HG02970 (cell line): ENCODE measurements around the gene SIRT7.

Source experiments
- ATAC-seq: cut with Tn5 transposase; IDR thresholded peaks from one replicate; pipeline ENCODE4 v1.9.1; 2021; ENCODE audit warnings: mild to moderate bottlenecking, moderate library complexity, moderate number of reproducible peaks; ENCODE audit not compliant: unreplicated experiment, low FRiP score

Gene SIRT7

DNA sequence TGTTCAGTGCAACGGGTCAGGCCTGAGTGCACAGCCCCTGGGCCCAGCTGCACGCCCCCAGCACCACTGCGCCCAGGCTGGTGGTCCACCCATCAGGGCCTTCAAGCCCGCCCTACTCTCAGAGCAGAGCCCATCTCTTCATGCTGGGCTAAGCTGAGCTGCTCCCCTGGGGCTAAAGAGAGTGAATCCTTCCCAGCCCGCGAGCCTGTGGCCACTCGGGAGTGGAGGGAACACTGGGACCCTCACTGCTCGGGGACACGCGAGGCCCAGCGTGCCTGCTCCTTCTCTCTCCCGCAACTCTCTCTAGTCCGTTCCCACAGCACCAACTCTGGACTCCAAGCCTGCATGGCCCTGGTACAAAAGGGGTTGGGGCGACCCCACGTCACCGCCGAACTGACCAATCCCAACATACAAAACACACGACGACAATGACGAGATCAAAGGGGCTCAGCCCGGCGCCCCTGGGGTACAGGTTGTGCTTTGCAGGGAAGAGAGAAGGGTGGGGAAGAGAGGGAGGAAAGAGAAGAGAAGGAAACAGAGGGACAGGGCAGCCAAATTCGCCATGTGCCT, 4.1 kb upstream of the SIRT7 start:
- no peak for ATAC-seq

DNA sequence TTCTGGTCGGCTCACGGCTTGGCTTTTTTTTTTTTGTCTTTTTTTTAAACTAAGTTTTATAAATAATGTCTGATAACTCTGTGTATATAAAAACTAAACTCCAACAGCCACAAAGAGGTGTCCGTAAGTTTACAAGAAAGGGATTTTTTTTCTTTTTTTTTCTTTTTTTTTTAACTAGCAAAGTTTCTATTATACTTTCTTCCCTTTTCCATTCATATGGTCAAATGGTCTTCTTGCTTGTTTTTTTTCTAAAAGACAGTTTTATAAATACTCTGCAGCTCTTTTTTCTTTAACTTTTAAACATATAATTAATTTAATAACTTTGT, 3.5 kb upstream of the SIRT7 start:
- ATAC-seq = no peak

DNA sequence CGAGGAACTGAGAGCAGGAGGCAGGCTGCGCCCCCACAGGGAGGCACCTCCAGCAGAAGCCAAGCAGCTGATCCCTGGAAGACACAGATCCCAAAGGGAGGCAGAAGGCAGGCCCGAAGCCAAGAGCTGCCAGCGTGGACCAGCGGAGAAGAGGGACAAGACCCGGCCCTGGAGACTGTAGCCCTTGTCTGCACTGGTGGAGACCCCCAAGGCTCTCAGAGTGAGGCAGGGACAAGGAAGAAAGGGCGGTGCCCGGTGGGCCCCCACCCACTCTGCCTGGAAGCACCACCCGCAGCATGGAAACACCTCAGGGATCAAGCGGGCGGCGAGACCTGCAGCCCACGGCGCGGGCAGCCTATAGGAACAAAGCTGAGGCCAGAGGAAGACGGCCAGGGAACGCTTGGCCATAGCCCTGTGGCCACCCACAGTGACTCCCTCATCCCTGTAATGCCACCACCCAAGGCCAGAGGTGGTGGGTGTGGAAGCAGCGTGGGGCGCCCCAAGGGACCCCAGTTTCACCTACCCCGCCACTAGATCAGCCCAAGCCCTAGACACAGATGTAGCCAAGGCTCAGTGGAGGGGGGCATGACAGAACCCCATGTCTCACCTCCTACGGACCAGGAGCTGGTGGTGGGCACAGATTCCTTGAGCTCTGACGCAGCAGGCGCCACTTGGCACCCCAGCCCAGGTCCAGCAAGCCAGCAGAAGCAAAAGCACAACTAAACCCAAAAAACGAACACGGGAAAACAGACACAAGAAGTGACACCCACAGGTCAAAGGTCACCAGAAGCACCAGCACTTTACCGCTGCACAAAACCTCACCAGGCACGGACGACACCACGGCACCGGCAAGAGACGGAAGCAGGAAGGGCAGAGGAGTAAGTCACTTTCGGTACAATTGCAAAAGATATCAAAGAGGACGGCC, 2.9 kb upstream of the SIRT7 start:
- no peak for ATAC-seq

DNA sequence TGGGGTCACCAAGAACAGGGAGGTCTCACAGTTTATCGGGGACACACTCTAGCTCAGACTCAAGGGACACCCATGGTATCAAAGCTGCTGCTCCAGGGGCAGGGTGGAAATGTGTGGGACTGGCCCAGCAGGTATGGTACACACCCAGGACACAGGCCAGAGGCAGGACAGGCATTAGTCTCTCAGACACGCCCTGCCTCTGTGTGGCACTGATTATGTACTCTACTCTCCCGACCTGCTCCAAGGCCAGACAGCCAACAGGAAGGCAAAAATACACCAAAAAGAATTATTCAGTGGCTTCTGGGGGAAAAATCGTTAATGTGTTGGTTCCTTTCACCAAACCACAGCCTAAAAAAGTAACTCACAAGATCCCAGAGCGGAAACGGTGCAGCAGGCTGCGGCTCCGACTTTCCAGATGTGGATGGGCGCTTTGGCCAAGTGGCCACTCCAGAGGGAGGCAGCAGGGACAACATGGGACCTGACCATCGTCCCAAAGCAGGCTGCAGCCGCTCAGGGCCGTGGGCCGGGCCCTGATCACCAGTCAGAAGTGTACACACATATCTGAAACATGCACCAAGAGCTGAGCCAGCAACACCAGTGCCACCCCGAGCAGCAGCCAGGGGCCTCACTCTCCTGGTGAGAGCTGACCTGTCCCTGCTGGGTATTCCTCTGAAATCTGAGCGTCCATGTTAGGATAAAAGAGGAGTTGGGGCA, 1.0 kb upstream of the SIRT7 start:
- ATAC-seq = no peak

DNA sequence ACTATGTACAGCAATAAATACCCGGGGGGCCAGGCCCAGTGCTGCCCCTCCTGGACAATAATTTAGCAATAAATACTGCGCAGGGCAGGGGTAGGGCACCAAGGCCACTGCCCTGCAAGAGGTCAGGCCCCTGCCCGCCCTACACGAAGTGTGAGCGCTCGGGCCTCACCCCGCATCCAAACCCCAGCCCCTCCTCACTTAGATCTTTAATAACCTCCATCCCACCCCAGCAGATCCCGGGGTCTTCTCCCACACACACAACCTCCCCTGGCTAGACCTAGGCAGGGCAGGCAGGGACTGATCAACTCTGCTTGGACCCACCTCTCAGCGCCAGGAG, 325 bp upstream of the SIRT7 start:
- peak; percentile 10 for ATAC-seq

DNA sequence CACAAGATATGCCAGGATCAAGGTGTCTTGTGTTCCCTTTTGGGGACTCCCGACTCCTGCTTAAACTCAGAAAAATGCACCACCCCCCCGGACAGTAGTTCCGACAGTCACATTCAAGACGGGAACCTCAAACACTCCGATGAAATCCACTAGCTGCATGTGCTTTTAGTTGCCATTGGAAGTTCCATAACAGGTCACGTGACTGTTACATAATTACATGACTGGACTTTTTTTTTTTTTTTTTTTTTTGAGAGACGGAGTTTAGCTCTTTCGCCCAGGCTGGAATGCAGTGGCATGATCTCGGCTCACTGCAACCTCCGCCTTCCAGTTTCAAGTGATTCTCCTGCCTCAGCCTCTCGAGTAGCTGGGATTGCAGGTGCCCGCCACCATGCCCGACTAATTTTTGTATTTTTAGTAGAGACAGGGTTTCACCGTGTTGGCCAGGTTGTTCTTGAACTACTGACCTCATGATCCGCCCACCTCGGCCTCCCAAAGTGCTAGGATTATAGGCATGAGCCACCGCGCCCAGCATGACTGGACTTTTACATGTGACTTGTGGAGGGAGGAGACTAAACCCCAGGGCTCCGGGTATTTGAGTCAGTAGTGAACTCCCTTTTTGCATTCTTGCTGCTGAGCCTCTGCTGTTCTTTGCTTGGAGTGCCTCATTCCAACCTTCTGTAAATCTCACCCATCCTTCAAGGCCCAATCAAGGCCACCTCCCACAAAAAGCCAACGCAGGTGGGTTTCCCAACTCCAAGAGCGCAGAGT, 1.6 kb downstream of the SIRT7 start:
- no peak for ATAC-seq

DNA sequence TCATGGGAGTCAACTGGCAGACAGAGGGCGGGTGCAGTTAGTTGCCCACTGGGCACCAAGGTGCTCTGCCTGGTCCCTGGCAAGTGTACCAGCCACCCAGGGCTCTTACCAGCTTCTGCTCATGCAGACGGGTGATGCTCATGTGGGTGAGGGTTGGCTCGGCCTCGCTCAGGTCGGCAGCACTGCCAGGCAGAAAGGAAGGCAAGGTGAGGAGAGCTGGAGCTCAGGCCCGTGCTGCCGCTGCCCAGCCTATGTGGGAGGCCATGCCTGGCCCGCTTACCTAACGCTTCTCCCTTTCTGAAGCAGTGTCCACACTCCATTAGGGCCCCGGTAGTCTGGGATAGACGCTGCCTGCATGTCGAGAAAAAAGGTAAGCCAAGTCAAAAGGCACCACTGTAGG, 2.6 kb downstream of the SIRT7 start:
- ATAC-seq = no peak

DNA sequence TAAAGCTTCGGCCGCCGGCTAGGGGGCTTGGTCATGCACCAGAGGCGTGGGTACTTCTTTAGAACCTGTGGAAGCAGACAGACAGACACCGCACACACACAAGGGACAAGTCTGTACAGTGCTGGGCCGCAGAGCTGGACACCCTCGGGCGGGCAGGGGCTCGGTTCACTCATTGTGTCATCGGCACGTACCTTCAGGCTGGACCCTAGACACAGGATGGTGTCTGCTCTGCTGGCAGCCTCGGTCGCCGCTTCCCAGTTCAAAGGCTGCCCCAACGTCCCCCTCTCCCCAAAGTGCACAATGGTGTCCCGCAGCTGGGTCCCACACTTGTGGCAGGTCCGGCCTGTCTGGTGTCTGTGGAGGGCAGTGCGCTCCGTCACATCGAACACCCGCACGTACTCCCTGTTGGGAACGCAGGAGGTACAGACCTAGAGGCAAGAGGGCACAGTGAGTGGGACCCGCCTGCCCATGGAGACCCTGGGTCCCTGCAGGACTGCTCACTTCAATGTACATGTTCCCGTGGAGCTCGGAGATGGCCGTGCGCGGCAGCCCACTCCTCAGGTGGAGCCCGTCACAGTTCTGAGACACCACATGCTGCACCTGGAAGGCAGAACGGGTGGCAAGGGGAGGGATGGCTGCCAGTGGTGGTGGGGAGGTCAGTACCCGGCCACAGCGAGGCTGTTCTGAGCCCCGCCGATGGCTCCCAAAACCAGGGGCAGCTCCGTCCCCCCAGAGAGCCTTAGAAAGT, 3.7 kb downstream of the SIRT7 start:
- ATAC-seq = no peak

DNA sequence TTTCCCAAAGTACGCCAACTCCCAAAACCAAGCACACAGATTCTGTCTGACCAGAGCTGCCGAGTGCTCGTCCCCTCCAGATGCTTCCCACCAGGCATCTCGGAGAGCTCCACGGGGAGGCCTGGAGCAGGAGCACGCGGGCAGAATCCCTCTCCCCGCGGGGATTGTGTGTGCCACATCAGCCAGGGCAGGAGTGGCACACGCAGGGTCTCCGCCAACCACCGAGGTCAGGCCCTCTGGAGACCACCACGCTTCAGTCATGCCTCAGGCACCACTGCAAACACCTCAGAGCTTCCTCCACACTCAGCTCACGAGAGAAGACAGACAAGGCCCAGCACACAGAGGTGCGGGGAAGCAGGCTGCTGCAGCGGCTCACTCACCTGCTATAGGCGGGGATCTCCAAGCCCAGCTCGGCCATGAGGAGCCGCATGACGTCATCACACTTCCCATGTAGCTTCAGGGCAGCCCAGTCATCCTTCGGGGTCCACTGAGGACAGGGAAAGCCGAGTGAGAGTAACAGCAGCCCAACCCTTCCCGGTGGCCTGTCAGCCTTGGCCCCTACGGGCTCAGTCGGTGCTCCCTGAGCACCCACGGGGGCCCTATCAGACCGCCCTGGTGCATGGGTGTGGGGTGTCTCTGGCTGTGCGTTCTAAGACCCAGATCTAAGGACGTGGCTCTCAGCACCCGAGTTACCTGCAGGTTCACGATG, 4.4 kb downstream of the SIRT7 start:
- ATAC-seq = no peak

DNA sequence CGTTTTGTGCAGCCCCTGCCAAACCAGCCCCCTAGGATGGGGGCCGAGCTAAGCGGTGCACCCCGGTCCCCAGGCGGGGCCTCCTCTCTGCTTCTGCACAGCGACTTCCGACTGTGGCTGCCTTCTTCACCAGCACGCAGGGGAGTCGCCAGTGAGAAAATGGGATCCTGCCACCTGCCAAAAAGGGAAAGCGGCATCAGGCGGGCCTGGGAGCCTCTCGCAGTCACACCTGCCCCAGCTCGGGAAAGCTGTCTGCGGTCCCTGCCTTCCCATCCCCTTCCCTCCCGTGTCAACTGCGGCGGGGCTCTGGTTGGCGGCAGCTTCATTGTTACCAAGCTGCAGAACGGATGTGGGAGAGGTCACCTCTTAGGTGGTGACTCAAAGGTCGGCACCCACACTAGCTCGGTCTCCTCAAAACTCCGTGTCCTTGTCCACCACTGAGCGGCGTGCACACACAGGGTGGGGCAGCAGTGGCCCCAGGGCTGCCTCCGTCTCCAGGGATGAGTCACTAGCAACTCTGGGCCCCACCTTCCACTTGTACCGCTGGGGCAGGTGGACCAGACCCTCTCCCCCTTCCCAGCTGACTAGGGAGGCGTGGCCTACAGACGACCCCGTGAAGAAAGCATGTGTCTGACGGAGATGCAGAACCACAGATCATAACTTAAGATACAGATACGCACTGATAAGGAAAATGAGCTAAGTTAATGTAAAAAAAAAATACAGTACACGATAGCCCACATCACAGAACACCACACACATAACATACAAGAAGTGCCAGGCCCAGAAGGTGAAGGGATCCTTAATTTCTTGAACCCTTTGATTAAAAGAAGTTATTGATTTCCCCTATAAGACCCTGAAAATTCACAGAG, 5.3 kb downstream of the SIRT7 start:
- ATAC-seq = no peak

DNA sequence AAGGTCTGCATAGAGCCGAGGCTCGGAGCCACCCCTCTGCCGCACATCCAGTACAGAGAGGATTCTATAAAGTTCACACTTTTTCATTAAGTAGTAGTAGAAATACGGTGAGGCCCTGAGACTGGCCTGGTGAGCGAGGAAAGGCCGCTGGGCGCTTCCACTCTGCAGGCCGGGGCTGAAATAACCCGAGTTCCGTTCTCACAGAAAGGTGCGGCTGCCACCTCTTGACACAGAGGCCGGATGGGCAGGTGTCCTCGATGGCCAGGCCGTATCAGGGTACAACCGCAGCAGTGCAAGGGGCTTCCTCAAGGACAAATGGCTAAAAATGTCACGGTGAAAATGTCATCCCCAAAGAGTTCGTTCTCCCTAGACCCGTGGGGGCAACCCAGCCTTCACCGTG, 6.0 kb downstream of the SIRT7 start:
- no peak for ATAC-seq

DNA sequence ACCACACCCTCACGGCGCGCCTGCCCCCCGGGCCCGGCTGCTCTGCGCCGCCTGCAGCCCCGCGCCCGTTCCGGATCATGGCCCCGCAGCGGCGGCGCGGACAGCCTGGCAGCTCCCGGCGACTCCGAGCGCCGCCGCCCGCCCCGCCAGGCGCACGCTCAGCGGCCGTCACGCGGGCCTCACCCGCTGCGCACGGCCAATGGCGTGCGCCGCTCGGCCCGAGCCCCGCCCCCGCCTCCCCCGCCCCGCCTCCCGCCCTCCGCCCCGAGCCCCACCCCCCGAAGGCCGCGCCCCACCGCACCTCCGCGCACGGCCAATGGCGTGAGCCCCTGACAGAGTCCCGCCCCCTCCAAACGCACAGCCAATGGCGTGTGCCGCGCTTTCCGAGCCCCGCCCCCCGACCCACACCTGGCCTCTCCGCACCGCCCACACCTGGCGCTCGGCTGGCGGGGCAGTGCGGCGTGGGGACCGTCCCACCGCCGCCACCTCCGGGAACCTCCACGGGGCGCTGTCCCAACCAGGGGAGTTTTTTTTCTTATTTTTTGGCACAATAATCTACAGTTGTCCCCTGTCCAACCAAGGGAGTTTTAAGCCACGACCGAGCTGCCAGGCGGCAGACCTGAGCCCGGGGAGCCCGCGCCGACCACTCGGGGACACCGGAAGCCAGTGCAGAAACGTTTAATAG, 6.6 kb downstream of the SIRT7 start, which contains the start of gene PCYT2:
Gene PCYT2, minus strand, starts transcription at position 123 of the 685 bp plus-strand sequence. Its CDS starts 44 bp downstream, at position 79.
- peak; percentile 67 for ATAC-seq

DNA sequence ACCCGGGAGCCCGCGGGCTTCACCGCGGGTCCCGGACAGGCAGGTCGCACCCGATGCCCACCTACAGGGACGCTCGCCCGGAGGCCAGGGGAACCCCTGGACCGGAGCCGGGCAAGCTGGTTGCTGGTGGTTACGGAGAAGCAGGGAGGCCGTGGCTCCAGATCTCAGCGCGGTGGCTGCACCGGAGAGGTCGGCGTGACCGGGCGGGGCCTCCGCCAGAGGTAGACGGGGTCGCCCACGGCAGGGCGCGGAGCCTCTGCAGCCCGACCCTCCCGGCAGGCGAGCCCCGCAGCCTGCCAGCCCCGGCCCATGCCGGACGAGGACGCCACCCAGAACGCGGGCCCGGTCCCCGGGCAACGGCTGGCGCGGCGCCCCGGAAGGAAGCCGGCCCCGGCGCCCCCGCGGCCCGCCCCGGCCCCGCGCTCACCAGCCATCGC, 7.1 kb downstream of the SIRT7 start:
- ATAC-seq = peak; percentile 42

DNA sequence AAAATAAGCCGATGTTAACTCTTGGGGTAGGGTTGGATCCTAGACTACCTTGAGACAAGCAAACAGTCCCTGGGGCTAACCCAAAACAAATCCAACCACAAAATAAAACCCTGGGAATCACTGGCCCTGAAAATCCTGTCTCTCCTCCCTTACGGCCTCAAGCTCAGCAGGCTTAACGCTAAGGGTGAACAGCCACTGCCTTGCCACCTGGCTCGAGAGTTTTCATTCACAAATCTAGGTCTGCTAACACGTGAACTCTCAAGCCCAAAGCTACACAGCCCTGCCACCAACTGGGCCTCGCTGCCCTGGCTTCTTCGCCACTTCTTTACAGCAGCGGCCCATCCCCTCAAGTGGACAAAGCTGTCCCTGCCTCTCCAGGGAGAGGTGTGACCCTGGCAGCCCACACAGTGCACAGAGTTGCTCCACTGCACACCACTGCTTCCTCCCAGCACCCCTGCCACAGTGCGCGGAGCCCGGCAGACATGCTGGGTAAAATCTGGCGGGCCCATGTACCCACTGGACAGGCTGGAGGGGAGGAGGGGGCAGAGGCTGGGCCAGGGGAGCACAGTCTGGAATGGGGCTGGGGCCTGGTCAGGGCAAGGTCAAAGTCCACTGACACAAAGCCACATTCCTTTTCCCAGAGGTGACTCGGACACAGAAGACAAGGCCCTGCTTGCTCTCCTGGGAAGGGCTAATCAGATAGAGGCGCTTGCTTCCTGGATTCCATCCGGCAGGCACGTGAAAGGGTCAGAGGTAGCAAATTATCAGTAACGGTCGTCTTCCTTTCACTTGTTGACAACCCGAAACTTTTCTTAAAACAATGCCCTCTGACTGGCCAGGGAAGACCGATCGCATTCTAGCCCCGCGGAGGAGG, 7.8 kb downstream of the SIRT7 start:
- ATAC-seq = no peak

DNA sequence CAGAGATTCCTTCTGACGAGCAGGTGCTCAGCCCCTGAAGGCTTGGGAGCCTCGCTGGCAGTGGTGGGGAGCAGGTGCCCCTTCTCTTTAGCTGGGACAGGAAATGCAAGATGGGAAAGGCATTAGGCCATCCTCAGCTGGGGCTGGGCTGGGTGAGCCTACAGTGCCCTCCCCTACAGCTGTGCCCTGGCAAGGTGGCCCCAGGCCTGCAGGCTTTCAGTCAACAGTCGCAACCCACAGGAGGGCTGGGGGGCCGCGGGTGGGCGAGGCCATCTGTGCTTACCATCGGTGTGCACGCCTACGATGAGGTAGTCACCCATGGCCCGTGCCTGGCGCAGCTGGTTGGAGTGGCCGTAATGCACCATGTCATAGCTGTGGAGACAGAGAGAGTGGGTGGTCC, 8.7 kb downstream of the SIRT7 start:
- no peak for ATAC-seq

DNA sequence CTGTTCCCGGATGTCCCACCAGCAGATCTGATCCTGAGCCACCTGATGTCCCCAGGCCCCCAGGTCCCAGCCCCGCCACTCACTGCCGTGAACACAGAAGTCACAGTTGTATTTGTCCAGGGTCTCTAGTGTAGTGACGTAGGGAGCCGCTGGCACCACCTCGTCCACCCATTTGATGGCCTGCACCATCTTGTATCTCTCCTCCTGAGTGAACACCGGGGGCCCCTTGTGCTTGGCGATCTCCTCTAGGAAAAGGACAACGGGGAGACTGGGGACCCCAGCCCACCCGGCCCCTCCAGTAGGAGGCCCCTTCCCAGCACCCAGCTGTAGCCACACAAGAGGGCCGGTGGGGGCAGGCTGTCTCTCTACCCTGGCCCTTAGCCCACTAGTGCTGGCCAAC, 9.2 kb downstream of the SIRT7 start:
- no peak for ATAC-seq
